GM15510 (cell line): ENCODE measurements around the gene TIE1.

Experiments used
- POLR2A ChIP-seq: IDR thresholded peaks from 3 replicates; pipeline ENCODE4 v1.6.1; 2011; ENCODE audit warnings: borderline replicate concordance; ENCODE audit not compliant: insufficient read length; ENCODE audit errors: extremely low read depth

Gene TIE1

DNA sequence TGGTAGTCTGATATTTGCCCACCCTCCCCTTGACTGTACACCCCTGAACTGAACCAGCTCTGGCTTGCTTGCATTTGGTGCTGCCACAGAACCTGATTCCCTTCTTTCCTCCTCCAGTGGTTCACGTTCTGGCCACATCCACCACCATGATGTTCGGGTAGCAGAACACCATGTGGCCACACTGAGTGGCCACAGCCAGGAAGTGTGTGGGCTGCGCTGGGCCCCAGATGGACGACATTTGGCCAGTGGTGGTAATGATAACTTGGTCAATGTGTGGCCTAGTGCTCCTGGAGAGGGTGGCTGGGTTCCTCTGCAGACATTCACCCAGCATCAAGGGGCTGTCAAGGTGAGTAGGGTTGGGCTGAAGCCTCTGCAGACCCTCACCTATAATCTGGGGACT lies 59.8 kb downstream of the TIE1 start:
- no peak for TF ChIP-seq POLR2A

DNA sequence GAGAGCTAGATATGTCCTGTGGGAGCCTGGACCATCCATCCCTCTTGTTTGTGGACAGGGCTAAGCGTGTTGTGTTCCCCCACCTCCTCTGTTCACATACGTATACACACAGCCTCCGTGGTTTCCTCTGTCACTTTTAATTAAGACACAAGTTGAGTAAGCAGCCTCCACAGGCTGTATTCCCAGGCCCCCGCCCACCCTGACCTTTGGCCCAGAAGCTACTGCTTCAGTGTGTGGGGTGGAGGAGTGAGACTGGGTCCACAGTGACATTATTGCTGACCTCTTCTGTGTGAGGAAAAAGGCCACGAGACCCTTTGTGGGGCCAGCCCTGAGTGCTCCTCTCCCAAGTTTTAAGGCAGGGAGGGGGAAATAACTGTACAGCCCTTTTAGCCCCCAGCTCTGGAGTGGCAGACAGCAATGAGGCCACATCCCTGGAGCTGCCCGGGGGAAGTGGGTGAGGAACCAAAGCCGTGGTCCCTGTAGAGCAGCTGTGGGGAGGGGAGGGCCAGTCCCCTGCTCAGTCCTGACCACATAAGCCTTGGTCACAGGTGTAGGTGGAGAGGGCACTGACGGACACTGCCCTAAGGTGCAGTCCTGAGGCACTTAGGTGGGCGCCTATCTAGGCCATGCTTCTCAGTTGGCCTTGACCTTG lies 62.6 kb downstream of the TIE1 start:
- peak; percentile 31 for TF ChIP-seq POLR2A

GRCh38 chr1:43363935-43364525 lies 63.2 kb downstream of the TIE1 start:
- no peak for TF ChIP-seq POLR2A

- no peak for TF ChIP-seq POLR2A
These were observed 64.9 kb downstream of the TIE1 start for GRCh38 chr1:43365678-43366077.

DNA sequence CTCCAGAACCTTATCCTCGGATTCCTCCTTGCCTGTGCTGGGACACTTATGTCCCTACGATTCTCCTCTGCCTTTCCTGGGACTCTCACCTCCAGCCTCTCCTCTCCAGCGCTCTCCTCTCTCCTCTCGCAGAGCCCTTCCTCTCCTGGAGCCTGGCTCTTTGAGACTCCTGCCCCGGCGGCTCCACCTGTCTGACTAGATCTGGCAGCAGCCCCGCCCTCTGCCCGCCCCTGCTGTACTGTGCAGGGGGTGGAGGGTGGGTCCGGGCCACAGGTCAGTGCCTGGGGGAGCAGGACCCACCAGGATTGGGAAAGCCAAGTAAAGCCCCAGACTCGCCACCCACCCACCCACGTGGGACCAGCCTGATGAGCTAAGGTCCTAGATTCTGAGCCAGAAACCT lies 65.4 kb downstream of the TIE1 start:
- TF ChIP-seq POLR2A: no peak

DNA sequence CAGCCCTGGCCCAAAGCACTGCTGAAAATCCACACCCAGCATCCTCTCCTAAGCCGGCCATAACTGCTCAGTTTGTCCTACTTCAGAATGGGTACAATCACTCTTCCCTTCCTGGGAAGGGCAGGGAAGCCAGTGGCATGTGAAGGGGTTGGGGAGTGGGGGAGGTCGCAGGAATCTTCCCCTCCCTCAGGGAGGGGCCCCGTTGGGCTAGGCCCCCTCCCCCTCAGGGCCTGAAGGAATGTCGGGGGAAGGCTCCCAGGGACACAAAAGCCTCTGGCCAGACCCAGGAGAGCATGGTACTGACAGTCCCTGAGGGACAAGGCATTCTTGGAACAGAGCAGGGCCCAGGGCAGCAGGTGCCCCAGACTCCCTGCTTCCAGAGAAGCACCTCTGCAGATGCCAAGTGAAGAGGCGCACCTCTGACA lies 65.8 kb downstream of the TIE1 start:
- TF ChIP-seq POLR2A: no peak

DNA sequence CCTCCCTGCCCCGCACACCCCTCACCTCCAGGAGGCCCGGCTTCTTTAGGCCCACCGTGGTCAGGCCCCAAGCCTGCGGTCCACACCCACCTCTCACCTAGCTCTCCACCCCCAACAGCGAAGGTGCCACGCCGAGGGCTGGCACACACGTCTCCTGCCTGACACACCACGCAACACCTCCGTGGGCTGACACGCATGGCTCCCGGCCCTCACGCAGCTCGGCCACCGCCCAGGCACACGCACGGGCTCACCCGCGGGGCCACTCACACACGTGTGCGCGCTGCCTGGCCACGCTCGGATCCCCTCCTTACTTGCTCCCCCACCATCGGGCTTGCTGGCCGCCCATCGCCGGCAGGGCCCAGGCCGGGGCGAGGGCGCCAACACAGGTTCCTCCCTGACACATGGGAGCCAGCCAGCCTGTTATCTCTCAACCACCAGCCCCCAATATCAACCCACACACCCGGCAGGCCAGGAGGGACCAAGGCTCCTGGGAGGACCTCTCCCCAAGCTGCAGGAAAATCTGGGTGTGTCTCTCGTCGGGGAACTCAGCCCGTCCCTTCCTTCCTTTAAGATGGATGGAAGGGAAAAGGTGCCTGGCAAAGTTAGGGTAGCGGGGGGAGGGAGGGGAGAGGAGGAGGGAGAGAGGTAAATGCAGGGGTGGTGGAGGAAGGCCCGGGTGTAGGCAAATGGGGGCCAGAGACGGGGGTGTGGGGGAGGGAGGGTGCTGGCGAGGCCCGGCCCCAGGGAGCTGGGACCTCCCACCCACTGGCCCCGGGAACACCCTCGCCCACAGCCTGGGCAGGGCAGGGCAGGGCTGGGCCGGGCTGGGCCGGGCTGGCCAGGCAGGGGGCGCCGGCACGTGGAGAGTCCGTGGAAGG lies 66.5 kb downstream of the TIE1 start:
- no peak for TF ChIP-seq POLR2A

- TF ChIP-seq POLR2A: peak; percentile 92
These were observed 67.3 kb downstream of the TIE1 start, which contains the start of gene ELOVL1 for GRCh38 chr1:43367904-43368645. Gene ELOVL1, minus strand, starts transcription at chr1:43368011. Its CDS starts 2,402 bp downstream, at chr1:43365609.

- no peak for TF ChIP-seq POLR2A
These were observed 67.9 kb downstream of the TIE1 start for GRCh38 chr1:43368646-43369020.

- TF ChIP-seq POLR2A: no peak
These were observed 69.8 kb downstream of the TIE1 start for GRCh38 chr1:43370564-43370963.

DNA sequence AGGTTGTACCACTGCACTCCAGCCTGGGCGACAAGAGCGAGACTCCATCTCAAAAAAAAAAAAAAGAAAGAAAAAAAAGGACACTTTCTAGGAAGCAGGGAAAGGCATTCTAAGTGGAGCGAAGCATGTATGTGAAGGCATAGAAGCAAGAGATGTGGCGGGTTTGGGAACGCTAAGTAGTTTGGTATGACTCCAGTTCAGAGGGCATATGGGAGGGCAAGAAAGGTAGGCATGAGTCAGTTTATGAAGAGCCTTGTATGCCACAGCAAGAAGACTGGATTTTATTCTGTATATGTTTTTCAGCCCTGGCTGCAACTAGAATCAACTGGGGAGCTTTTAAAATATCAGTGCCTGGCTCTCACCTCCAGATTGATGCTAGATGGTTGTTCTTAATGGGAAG lies 71.4 kb downstream of the TIE1 start:
- no peak for TF ChIP-seq POLR2A
